ENCODE results near the gene OPA1. TPM values are rescaled to one million over a fixed set of nuclear protein-coding genes. Genes with fewer than 3 reads are reported as not detected.

OPA1 gene
- total and polyA plus RNA-seq, 2 of the 4 experiments (the other 2 are of a cell fraction), result 17.8 to 73.7 TPM

DNA sequence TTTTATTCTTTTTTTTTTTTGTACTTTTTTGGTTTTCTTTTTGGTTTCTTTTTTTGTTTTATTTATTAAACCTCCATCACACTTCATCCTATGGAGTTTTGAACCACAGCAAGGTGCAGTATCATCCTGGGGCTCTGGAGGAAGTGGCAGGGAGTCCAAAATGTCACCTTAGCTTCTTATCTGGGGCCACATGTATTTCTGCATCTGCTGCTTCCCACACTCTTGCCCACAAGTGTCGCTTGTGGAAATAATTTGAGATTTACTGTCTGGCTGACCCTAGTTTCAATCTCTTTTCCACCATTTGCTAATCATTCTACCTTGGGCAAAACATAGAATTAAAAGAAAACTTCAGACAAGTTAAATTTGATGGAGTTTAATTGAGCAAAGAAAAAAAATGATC, 6.4 kb downstream of the OPA1 start:
- Histone ChIP-seq H3K4me3 (ENCODE audit: insufficient read depth, low read depth, low read length) (no peak overlapping the region), H3K4me2 (ENCODE audit: low read depth, low read length) (no peak overlapping the region), H3K27ac (ENCODE audit: insufficient read depth, low read length) (no peak overlapping the region), H4K20me1 (ENCODE audit: insufficient read depth, low read length) (peaks cover 23% of the 10 kb centered on the region; the same call in 1 of the 2 replicates), H3K27me3 (ENCODE audit: control insufficient read depth, insufficient read depth, low read length) (no peaks in the 10 kb centered on the region), H3K4ac (ENCODE audit: low read depth, low read length) (no peak overlapping the region), H2AK9ac (replicated peaks; ENCODE audit: low read depth, low read length, poor library complexity) (no peak overlapping the region), H4K91ac (ENCODE audit: insufficient read depth, low read depth, low read length) (no peak overlapping the region), H2BK20ac (ENCODE audit: low read depth, low read length) (no peak overlapping the region), H3K14ac (replicated peaks; ENCODE audit: low read depth, low read length) (no peak overlapping the region), H4K8ac (ENCODE audit: low read depth in 2 of 2, low read length in 2 of 2) (no peak overlapping the region), H3K18ac (ENCODE audit: low read depth, low read length) (no peak overlapping the region), H3K36me3 (ENCODE audit: control insufficient read depth, insufficient read depth, low read length) (peaks cover 1% of the 10 kb centered on the region), H3K9ac (ENCODE audit: low read depth, low read length) (no peak overlapping the region), H3K4me1 (ENCODE audit: control insufficient read depth, insufficient read depth, low read length) (no peaks in the 10 kb centered on the region), H2AFZ (replicated peaks; ENCODE audit: low read length, poor library complexity) (no peak overlapping the region), H2BK120ac (ENCODE audit: low read depth, low read length) (no peak overlapping the region), H2BK15ac (ENCODE audit: low read depth, low read length) (no peak overlapping the region), H4K5ac (ENCODE audit: low read depth, low read length) (no peak overlapping the region), H2AK5ac (ENCODE audit: low read depth, low read length) (no peak overlapping the region), H3K23ac (ENCODE audit: low read depth, low read length) (no peak overlapping the region), H3K79me1 (ENCODE audit: low read depth in 1 of 2, low read length in 2 of 2) (peaks cover 20 to 58% of the 10 kb centered on the region in 2 experiments), H3K9me3 (ENCODE audit: control insufficient read depth, insufficient read depth, low read length) (no peaks in the 10 kb centered on the region), H3K9me1 (ENCODE audit: insufficient read depth, low read length) (no peaks in the 10 kb centered on the region), H3K56ac (ENCODE audit: extremely low read depth, insufficient read depth, low read length) (no peak overlapping the region), H2BK5ac (ENCODE audit: low read depth, low read length, poor library complexity, severe bottlenecking) (no peak overlapping the region)
- ChIA-PET POLR2A (ENCODE audit: unreplicated experiment) (no interaction called here), CTCF (no interaction called here)
- TF ChIP-seq RCOR1 (IDR thresholded peaks at IDR 0.05; ENCODE audit: insufficient replicate concordance, low read length) (no peak), RFX5 (IDR thresholded peaks at IDR 0.05; ENCODE audit: low read depth, low read length) (no peak), SMC3 (IDR thresholded peaks at IDR 0.05; ENCODE audit: low read depth, low read length) (no peak), MXI1 (IDR thresholded peaks at IDR 0.05; ENCODE audit: borderline replicate concordance, low read depth, low read length) (no peak), CEBPB (IDR thresholded peaks at IDR 0.05; ENCODE audit: low read depth, low read length) (no peak), FOS (IDR thresholded peaks at IDR 0.05; ENCODE audit: low read depth, low read length) (no peak), POLR2A (IDR thresholded peaks at IDR 0.05; ENCODE audit: low read depth, low read length) (no peak), NFE2L2 (IDR thresholded peaks at IDR 0.05; ENCODE audit: low read depth, low read length) (no peak), MAFK (IDR thresholded peaks at IDR 0.05; ENCODE audit: low read depth, low read length) (no peak), CHD1 (IDR thresholded peaks at IDR 0.05; ENCODE audit: low read depth, low read length) (no peak), BHLHE40 (IDR thresholded peaks at IDR 0.05; ENCODE audit: low read depth, low read length) (no peak), RAD21 (IDR thresholded peaks at IDR 0.05; ENCODE audit: low read length) (no peak)
- TF ChIP-seq, protein P1, sequence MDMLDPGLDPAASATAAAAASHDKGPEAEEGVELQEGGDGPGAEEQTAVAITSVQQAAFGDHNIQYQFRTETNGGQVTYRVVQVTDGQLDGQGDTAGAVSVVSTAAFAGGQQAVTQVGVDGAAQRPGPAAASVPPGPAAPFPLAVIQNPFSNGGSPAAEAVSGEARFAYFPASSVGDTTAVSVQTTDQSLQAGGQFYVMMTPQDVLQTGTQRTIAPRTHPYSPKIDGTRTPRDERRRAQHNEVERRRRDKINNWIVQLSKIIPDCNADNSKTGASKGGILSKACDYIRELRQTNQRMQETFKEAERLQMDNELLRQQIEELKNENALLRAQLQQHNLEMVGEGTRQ (IDR thresholded peaks at IDR 0.05; ENCODE audit: low read depth, low read length), result no peak
- TF ChIP-seq, protein P2, sequence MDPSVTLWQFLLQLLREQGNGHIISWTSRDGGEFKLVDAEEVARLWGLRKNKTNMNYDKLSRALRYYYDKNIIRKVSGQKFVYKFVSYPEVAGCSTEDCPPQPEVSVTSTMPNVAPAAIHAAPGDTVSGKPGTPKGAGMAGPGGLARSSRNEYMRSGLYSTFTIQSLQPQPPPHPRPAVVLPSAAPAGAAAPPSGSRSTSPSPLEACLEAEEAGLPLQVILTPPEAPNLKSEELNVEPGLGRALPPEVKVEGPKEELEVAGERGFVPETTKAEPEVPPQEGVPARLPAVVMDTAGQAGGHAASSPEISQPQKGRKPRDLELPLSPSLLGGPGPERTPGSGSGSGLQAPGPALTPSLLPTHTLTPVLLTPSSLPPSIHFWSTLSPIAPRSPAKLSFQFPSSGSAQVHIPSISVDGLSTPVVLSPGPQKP (IDR thresholded peaks at IDR 0.05; ENCODE audit: borderline replicate concordance, low read depth, low read length), result no peak
- ATAC-seq (ENCODE audit: low read depth), result no peak
- dilution Hi-C loops (cut with HindIII; ENCODE audit: low sequenced_read_pairs, unreplicated experiment), result no loop called here
- intact Hi-C loops (cut with micrococcal nuclease), result no loop called here
- BruUV-seq (replicated peaks), result no TSS peak
- WGBS, 2 experiments (ENCODE audit: extremely low coverage in 2 of 2, insufficient read length in 1 of 2), result no CpG with 5 or more reads among the region's 1 CpG
- in situ Hi-C loops (cut with MboI; ENCODE audit: low sequenced_read_pairs), result no loop called here
- DNase-seq, result no peak
